ENCODE results near the gene BMF. TPM values are rescaled to one million over a fixed set of nuclear protein-coding genes. Genes with fewer than 3 reads are reported as not detected.
A peak's percentile ranks its signal among the peaks of the same experiment; 100 is the strongest.
"Not testable (repeated sequence)": the region's sequence is repeated elsewhere in the genome, so short reads cannot be mapped to it uniquely, and the experiment has no call there.

Gene BMF
- total RNA-seq, 1 experiment from 2014 or later: 3.0 TPM

GRCh38 chr15:40122989-40123388 lies 14.3 kb upstream of the BMF start:
- H3K27me3 ChIP-seq (ENCODE audit: low read length); DNase-seq; H3K27ac ChIP-seq (ENCODE audit: low read length); H3K79me2 ChIP-seq (ENCODE audit: low read length); H3K9me2 ChIP-seq (replicated peaks; ENCODE audit: insufficient read depth, low read length); H3K4me3 ChIP-seq (ENCODE audit: low read length); H4K20me1 ChIP-seq (ENCODE audit: insufficient read depth, low read depth, low read length); H2AFZ ChIP-seq (ENCODE audit: low read length); H3K4me2 ChIP-seq (ENCODE audit: low read depth, low read length, poor library complexity, severe bottlenecking); H3K36me3 ChIP-seq (ENCODE audit: insufficient read depth, low read length); H3K9me3 ChIP-seq (ENCODE audit: low read length); H3K9ac ChIP-seq (ENCODE audit: low read length): not testable (repeated sequence)
- H3K4me1 ChIP-seq (ENCODE audit: low read length): peaks cover 14% of the 10 kb centered on the region

GRCh38 chr15:40121911-40122638 lies 13.4 kb upstream of the BMF start:
- Histone ChIP-seq H3K9me2 (replicated peaks; ENCODE audit: insufficient read depth, low read length) (no peaks in the 10 kb centered on the region), H3K4me3 (ENCODE audit: low read length) (no peak overlapping the region), H3K4me1 (ENCODE audit: low read length) (peaks cover 14% of the 10 kb centered on the region), H3K9ac (ENCODE audit: low read length) (no peak overlapping the region), H3K4me2 (ENCODE audit: low read depth, low read length, poor library complexity, severe bottlenecking) (peak overlapping the region; percentile 25), H3K79me2 (ENCODE audit: low read length) (no peaks in the 10 kb centered on the region), H2AFZ (ENCODE audit: low read length) (no peak overlapping the region), H3K36me3 (ENCODE audit: insufficient read depth, low read length) (no peaks in the 10 kb centered on the region), H4K20me1 (ENCODE audit: insufficient read depth, low read depth, low read length) (no peaks in the 10 kb centered on the region), H3K27ac (ENCODE audit: low read length) (no peak overlapping the region), H3K9me3 (ENCODE audit: low read length) (no peaks in the 10 kb centered on the region), H3K27me3 (ENCODE audit: low read length) (no peaks in the 10 kb centered on the region)
- DNase-seq: no peak

GRCh38 chr15:40118473-40118872 lies 9.8 kb upstream of the BMF start:
- Histone ChIP-seq H3K4me3 (ENCODE audit: low read length) (no peak overlapping the region), H3K9me3 (ENCODE audit: low read length) (no peaks in the 10 kb centered on the region), H3K4me2 (ENCODE audit: low read depth, low read length, poor library complexity, severe bottlenecking) (no peak overlapping the region), H4K20me1 (ENCODE audit: insufficient read depth, low read depth, low read length) (no peaks in the 10 kb centered on the region), H3K27ac (ENCODE audit: low read length) (no peak overlapping the region), H2AFZ (ENCODE audit: low read length) (no peak overlapping the region), H3K27me3 (ENCODE audit: low read length) (no peaks in the 10 kb centered on the region), H3K4me1 (ENCODE audit: low read length) (peaks cover 24% of the 10 kb centered on the region), H3K79me2 (ENCODE audit: low read length) (no peaks in the 10 kb centered on the region), H3K9ac (ENCODE audit: low read length) (no peak overlapping the region), H3K9me2 (replicated peaks; ENCODE audit: insufficient read depth, low read length) (no peaks in the 10 kb centered on the region), H3K36me3 (ENCODE audit: insufficient read depth, low read length) (no peaks in the 10 kb centered on the region)
- DNase-seq: no peak

GRCh38 chr15:40115670-40116093 lies 7.0 kb upstream of the BMF start:
- Histone ChIP-seq H3K4me2 (ENCODE audit: low read depth, low read length, poor library complexity, severe bottlenecking) (peak overlapping the region; percentile 33), H3K79me2 (ENCODE audit: low read length) (no peaks in the 10 kb centered on the region), H3K4me1 (ENCODE audit: low read length) (peaks cover 10% of the 10 kb centered on the region), H3K9ac (ENCODE audit: low read length) (peak overlapping the region; percentile 60), H4K20me1 (ENCODE audit: insufficient read depth, low read depth, low read length) (no peaks in the 10 kb centered on the region), H3K27ac (ENCODE audit: low read length) (no peak overlapping the region), H3K36me3 (ENCODE audit: insufficient read depth, low read length) (no peaks in the 10 kb centered on the region), H3K27me3 (ENCODE audit: low read length) (no peaks in the 10 kb centered on the region), H3K9me3 (ENCODE audit: low read length) (no peaks in the 10 kb centered on the region), H3K4me3 (ENCODE audit: low read length) (no peak overlapping the region; the same call in 1 of the 2 replicates), H2AFZ (ENCODE audit: low read length) (peak overlapping the region; percentile 86; the same call in 1 of the 2 replicates), H3K9me2 (replicated peaks; ENCODE audit: insufficient read depth, low read length) (no peaks in the 10 kb centered on the region)
- peak; percentile 75 for DNase-seq

GRCh38 chr15:40115106-40115505 lies 6.4 kb upstream of the BMF start:
- not testable (repeated sequence) for H3K27me3 ChIP-seq (ENCODE audit: low read length); H3K4me3 ChIP-seq (ENCODE audit: low read length); H3K9me2 ChIP-seq (replicated peaks; ENCODE audit: insufficient read depth, low read length); H3K27ac ChIP-seq (ENCODE audit: low read length); H4K20me1 ChIP-seq (ENCODE audit: insufficient read depth, low read depth, low read length); H3K9me3 ChIP-seq (ENCODE audit: low read length); H3K4me1 ChIP-seq (ENCODE audit: low read length); H3K79me2 ChIP-seq (ENCODE audit: low read length); DNase-seq; H3K36me3 ChIP-seq (ENCODE audit: insufficient read depth, low read length); H3K9ac ChIP-seq (ENCODE audit: low read length); H2AFZ ChIP-seq (ENCODE audit: low read length)
- peak overlapping the region; percentile 33 for H3K4me2 ChIP-seq (ENCODE audit: low read depth, low read length, poor library complexity, severe bottlenecking)

- H2AFZ ChIP-seq (ENCODE audit: low read length): no peak overlapping the region
- no peak overlapping the region for H3K4me2 ChIP-seq (ENCODE audit: low read depth, low read length, poor library complexity, severe bottlenecking)
- H3K9me3 ChIP-seq (ENCODE audit: low read length): no peaks in the 10 kb centered on the region
- H3K79me2 ChIP-seq (ENCODE audit: low read length): no peaks in the 10 kb centered on the region
- H3K9me2 ChIP-seq (replicated peaks; ENCODE audit: insufficient read depth, low read length): no peaks in the 10 kb centered on the region
- DNase-seq: no peak
- H3K4me1 ChIP-seq (ENCODE audit: low read length): peaks cover 13% of the 10 kb centered on the region
- H4K20me1 ChIP-seq (ENCODE audit: insufficient read depth, low read depth, low read length): no peaks in the 10 kb centered on the region
- H3K36me3 ChIP-seq (ENCODE audit: insufficient read depth, low read length): no peaks in the 10 kb centered on the region
- H3K27me3 ChIP-seq (ENCODE audit: low read length): no peaks in the 10 kb centered on the region
- no peak overlapping the region for H3K9ac ChIP-seq (ENCODE audit: low read length)
- H3K4me3 ChIP-seq (ENCODE audit: low read length): no peak overlapping the region
- H3K27ac ChIP-seq (ENCODE audit: low read length): no peak overlapping the region
Observed at GRCh38 chr15:40114218-40114617, 5.5 kb upstream of the BMF start.

GRCh38 chr15:40112789-40113188 lies 4.1 kb upstream of the BMF start:
- no peaks in the 10 kb centered on the region for H3K79me2 ChIP-seq (ENCODE audit: low read length)
- peaks cover 24% of the 10 kb centered on the region for H3K4me1 ChIP-seq (ENCODE audit: low read length)
- no peaks in the 10 kb centered on the region for H3K27me3 ChIP-seq (ENCODE audit: low read length)
- no peak overlapping the region for H2AFZ ChIP-seq (ENCODE audit: low read length)
- H3K4me2 ChIP-seq (ENCODE audit: low read depth, low read length, poor library complexity, severe bottlenecking): no peak overlapping the region
- no peaks in the 10 kb centered on the region for H3K9me2 ChIP-seq (replicated peaks; ENCODE audit: insufficient read depth, low read length)
- H3K27ac ChIP-seq (ENCODE audit: low read length): no peak overlapping the region
- no peak for DNase-seq
- H4K20me1 ChIP-seq (ENCODE audit: insufficient read depth, low read depth, low read length): no peaks in the 10 kb centered on the region
- H3K9ac ChIP-seq (ENCODE audit: low read length): no peak overlapping the region
- no peak overlapping the region for H3K4me3 ChIP-seq (ENCODE audit: low read length)
- H3K9me3 ChIP-seq (ENCODE audit: low read length): no peaks in the 10 kb centered on the region
- no peaks in the 10 kb centered on the region for H3K36me3 ChIP-seq (ENCODE audit: insufficient read depth, low read length)

GRCh38 chr15:40111888-40112287 lies 3.2 kb upstream of the BMF start:
- DNase-seq: no peak
- Histone ChIP-seq H4K20me1 (ENCODE audit: insufficient read depth, low read depth, low read length) (no peaks in the 10 kb centered on the region), H3K9me2 (replicated peaks; ENCODE audit: insufficient read depth, low read length) (no peaks in the 10 kb centered on the region), H3K4me3 (ENCODE audit: low read length) (no peak overlapping the region), H3K4me1 (ENCODE audit: low read length) (peaks cover 33% of the 10 kb centered on the region), H3K79me2 (ENCODE audit: low read length) (no peaks in the 10 kb centered on the region), H3K4me2 (ENCODE audit: low read depth, low read length, poor library complexity, severe bottlenecking) (no peak overlapping the region), H3K9ac (ENCODE audit: low read length) (no peak overlapping the region), H3K27ac (ENCODE audit: low read length) (no peak overlapping the region), H3K27me3 (ENCODE audit: low read length) (no peaks in the 10 kb centered on the region), H3K36me3 (ENCODE audit: insufficient read depth, low read length) (no peaks in the 10 kb centered on the region), H2AFZ (ENCODE audit: low read length) (no peak overlapping the region), H3K9me3 (ENCODE audit: low read length) (no peaks in the 10 kb centered on the region)

Data from Karpas-422 (cell line).